ELR (cell line): ENCODE measurements around the gene DNAI1.
"Not testable (repeated sequence)": the region's sequence is repeated elsewhere in the genome, so short reads cannot be mapped to it uniquely, and the experiment has no call there.

Experiments used
- DNase-seq: peaks from one replicate; pipeline ENCODE4 v3.0.0-alpha.2; 2015; ENCODE audit warnings: low read depth

DNAI1 gene

GRCh38 chr9:34458013-34458958, at the start of gene DNAI1, which contains the start of gene FAM219A:
Gene DNAI1, plus strand, starts transcription at chr9:34458805. Its CDS starts 201 bp downstream, at chr9:34459006.
Gene FAM219A, minus strand, starts transcription at chr9:34458570. Its CDS starts 307 bp downstream, at chr9:34458263.
- peak; percentile 99 for DNase-seq

GRCh38 chr9:34409154-34409553, 49.5 kb upstream of the DNAI1 start:
- no peak for DNase-seq

GRCh38 chr9:34412336-34412735, 46.3 kb upstream of the DNAI1 start:
- no peak for DNase-seq

- peak; percentile 45 for DNase-seq
These were observed 45.3 kb upstream of the DNAI1 start for GRCh38 chr9:34413231-34413852.

- DNase-seq = no peak
These were observed 40.9 kb upstream of the DNAI1 start for GRCh38 chr9:34417734-34418133.

- DNase-seq = no peak
These were observed 38.7 kb upstream of the DNAI1 start for GRCh38 chr9:34419716-34420504.

- DNase-seq = no peak
These were observed 32.1 kb upstream of the DNAI1 start for GRCh38 chr9:34426347-34427074.

- no peak for DNase-seq
These were observed 30.2 kb upstream of the DNAI1 start for GRCh38 chr9:34428325-34428958.

- peak; percentile 66 for DNase-seq
These were observed 27.7 kb upstream of the DNAI1 start for GRCh38 chr9:34430843-34431437.

- DNase-seq = no peak
These were observed 26.9 kb upstream of the DNAI1 start for GRCh38 chr9:34431667-34432066.

- DNase-seq = peak; percentile 81
These were observed 21.3 kb upstream of the DNAI1 start for GRCh38 chr9:34437006-34437925.

GRCh38 chr9:34437926-34438307, 20.7 kb upstream of the DNAI1 start:
- DNase-seq = not testable (repeated sequence)

- DNase-seq = not testable (repeated sequence)
These were observed 20.1 kb upstream of the DNAI1 start for GRCh38 chr9:34438465-34438864.

GRCh38 chr9:34440017-34440416, 18.6 kb upstream of the DNAI1 start:
- no peak for DNase-seq

GRCh38 chr9:34442770-34443169, 15.8 kb upstream of the DNAI1 start:
- no peak for DNase-seq

- DNase-seq = no peak
These were observed 15.1 kb upstream of the DNAI1 start for GRCh38 chr9:34443533-34443932.

- no peak for DNase-seq
These were observed 14.6 kb upstream of the DNAI1 start for GRCh38 chr9:34443976-34444375.

- no peak for DNase-seq
These were observed 12.1 kb upstream of the DNAI1 start for GRCh38 chr9:34446468-34446891.

GRCh38 chr9:34446951-34447350, 11.7 kb upstream of the DNAI1 start:
- DNase-seq = no peak

- no peak for DNase-seq
These were observed 8.0 kb upstream of the DNAI1 start for GRCh38 chr9:34450644-34451043.
